ENCODE data around the gene ALPI. TPM values are rescaled to one million over a fixed set of nuclear protein-coding genes. Genes with fewer than 3 reads are reported as not detected.

ALPI gene
- not detected in 2 replicates for total RNA-seq

GRCh38 chr2:232455426-232456255 is at the start of gene ALPI:
TSS of gene ALPI (plus strand) at chr2:232456153. CDS start at chr2:232456200, 47 bp downstream.

GRCh38 chr2:232406556-232407310 is 49.2 kb upstream of the ALPI start, which contains the start of gene ALPG:
TSS of gene ALPG (plus strand) at chr2:232406844. CDS start at chr2:232406895, 51 bp downstream.

GRCh38 chr2:232487385-232488096 is 31.6 kb downstream of the ALPI start, which contains the start of gene ECEL1:
TSS of gene ECEL1 (minus strand) at chr2:232487834. CDS start at chr2:232486653, 1,181 bp downstream.

Other genes starting within 250 kb of the ALPI start
- gene ALPP, start 77.4 kb upstream of the ALPI start, total RNA-seq, result 3.9 and 19.2 TPM in 2 replicates
- under 0.01 TPM in 1 of 2 replicates, not detected in the other for gene ALPG, start 49.3 kb upstream of the ALPI start, total RNA-seq
- not detected in 2 replicates for gene ECEL1, start 31.7 kb downstream of the ALPI start, total RNA-seq
- gene PRSS56, start 64.2 kb downstream of the ALPI start, total RNA-seq, result not detected in 2 replicates
- gene CHRND, start 70.0 kb downstream of the ALPI start, total RNA-seq, result not detected in 2 replicates
- 0.39 TPM in 1 of 2 replicates, not detected in the other for gene CHRNG, start 83.5 kb downstream of the ALPI start, total RNA-seq
- 3.4 and 5.5 TPM in 2 replicates for gene TIGD1, start 94.4 kb downstream of the ALPI start, total RNA-seq
- gene EIF4E2, start 94.5 kb downstream of the ALPI start, total RNA-seq, result 82.8 and 101 TPM in 2 replicates
- 3.8 and 5.5 TPM in 2 replicates for gene EFHD1, start 177.5 kb downstream of the ALPI start, total RNA-seq
- 41.2 and 49.6 TPM in 2 replicates for gene GIGYF2, start 241.2 kb downstream of the ALPI start, total RNA-seq

Data from placental epithelial cell (primary cell).